Gastrocnemius medialis (tissue), 4 donors: ENCODE data around the gene NRCAM. TPM values are rescaled to one million over a fixed set of nuclear protein-coding genes. Genes with fewer than 3 reads are reported as not detected.

Experiments used
- ATAC-seq, 2 donors: fragments of 150-250 bp; one replicate each; pipeline ENCODE4 v1.9.1; 2016
- DNase-seq, 2 donors: peaks; one replicate each; pipeline ENCODE4 v3.0.0-alpha.2; 2019
- H3K27ac ChIP-seq, 4 donors: fragments of 200-600 bp; sonication (generic); 1 replicate in 1 of 4; 2 replicates in 3 of 4; pipeline ENCODE4 v1.5.1; 2016 to 2018; ENCODE audit warnings: mild to moderate bottlenecking in 2 of 4, moderate library complexity in 1 of 4
- H3K27me3 ChIP-seq, 3 donors: fragments of 200-600 bp; sonication (generic) in 2 of 3; 1 replicate in 1 of 3; 2 replicates in 2 of 3; pipeline versions ENCODE4 v1.5.1 to v1.6.0; 2016 to 2019; ENCODE audit warnings: mild to moderate bottlenecking in 1 of 3, moderate library complexity in 1 of 3
- H3K36me3 ChIP-seq, 2 donors: fragments of 200-600 bp; sonication (generic) in 1 of 2; one replicate each; pipeline ENCODE4 v1.5.1; 2017 to 2018
- H3K4me1 ChIP-seq, 2 donors: fragments of 200-600 bp; sonication (generic) in 1 of 2; one replicate each; pipeline ENCODE4 v1.5.1; 2016 to 2017; ENCODE audit warnings: mild to moderate bottlenecking in 2 of 2
- H3K4me3 ChIP-seq, 4 donors: fragments of 200-600 bp; sonication (generic) in 3 of 4; 1 replicate in 1 of 4; 2 replicates in 3 of 4; pipeline ENCODE4 v1.5.1; 2016 to 2019; ENCODE audit warnings: mild to moderate bottlenecking in 2 of 4
- H3K9me3 ChIP-seq, 3 donors: fragments of 200-600 bp; sonication (generic) in 2 of 3; 1 replicate in 1 of 3; 2 replicates in 2 of 3; pipeline ENCODE4 v1.5.1; 2016 to 2019
- POLR2A ChIP-seq, 2 donors: fragments of 450-650 bp; IDR thresholded peaks; one replicate each; pipeline ENCODE4 v1.6.1; 2017; ENCODE audit warnings: antibody characterized with exemption in 2 of 2, mild to moderate bottlenecking in 2 of 2, moderate library complexity in 2 of 2
- in situ Hi-C, 4 donors: fragments of 200-750 bp; cut with MboI; loops; one replicate each; pipeline versions ENCODE4 v1.15.0 to v1.8.0; 2017; ENCODE audit warnings: low sequenced_read_pairs in 4 of 4
- intact Hi-C: fragments of 100-400 bp; cut with DNase I; formaldehyde crosslinking; loops from one replicate; pipeline ENCODE4 v1.15.1; 2023; ENCODE audit warnings: low total_unique reads
- total RNA-seq, 4 donors: library from RNA; depleted of rRNA; stranded (reverse); fragments of >200 nt; gene quantifications; one replicate each; pipeline versions ENCODE4 v1.1.0 to v1.2.3, GENCODE V29; 2016
- TF ChIP-seq, protein P1 (sequence below), 5 experiments: fragments of 450-650 bp in 3 of 5; fragments of 200-600 bp in 2 of 5; sonication (generic) in 2 of 5; IDR thresholded peaks in 4 of 5; conservative IDR thresholded peaks in 1 of 5; 1 replicate in 4 of 5; 2 replicates in 1 of 5; pipeline ENCODE4 v1.5.1; 2016 to 2019; ENCODE audit warnings: antibody characterized with exemption in 5 of 5, mild to moderate bottlenecking in 3 of 5, moderate library complexity in 3 of 5

Gene NRCAM
- total RNA-seq, 4 donors from 2014 or later: 0.18 to 0.31 (median 0.23) TPM; not detected in 1

- no peak overlapping the region for H3K4me3 ChIP-seq
- H3K27me3 ChIP-seq: no peaks in the 10 kb centered on the region
- H3K9me3 ChIP-seq: no peaks in the 10 kb centered on the region
- intact Hi-C loops: no loop called here
- no peak for ATAC-seq
- no peak for DNase-seq
- TF ChIP-seq POLR2A (IDR thresholded peaks at IDR 0.05): no peak
- TF ChIP-seq, protein P1, sequence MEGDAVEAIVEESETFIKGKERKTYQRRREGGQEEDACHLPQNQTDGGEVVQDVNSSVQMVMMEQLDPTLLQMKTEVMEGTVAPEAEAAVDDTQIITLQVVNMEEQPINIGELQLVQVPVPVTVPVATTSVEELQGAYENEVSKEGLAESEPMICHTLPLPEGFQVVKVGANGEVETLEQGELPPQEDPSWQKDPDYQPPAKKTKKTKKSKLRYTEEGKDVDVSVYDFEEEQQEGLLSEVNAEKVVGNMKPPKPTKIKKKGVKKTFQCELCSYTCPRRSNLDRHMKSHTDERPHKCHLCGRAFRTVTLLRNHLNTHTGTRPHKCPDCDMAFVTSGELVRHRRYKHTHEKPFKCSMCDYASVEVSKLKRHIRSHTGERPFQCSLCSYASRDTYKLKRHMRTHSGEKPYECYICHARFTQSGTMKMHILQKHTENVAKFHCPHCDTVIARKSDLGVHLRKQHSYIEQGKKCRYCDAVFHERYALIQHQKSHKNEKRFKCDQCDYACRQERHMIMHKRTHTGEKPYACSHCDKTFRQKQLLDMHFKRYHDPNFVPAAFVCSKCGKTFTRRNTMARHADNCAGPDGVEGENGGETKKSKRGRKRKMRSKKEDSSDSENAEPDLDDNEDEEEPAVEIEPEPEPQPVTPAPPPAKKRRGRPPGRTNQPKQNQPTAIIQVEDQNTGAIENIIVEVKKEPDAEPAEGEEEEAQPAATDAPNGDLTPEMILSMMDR (IDR thresholded peaks at IDR 0.05 in 4 of 5, conservative IDR thresholded peaks at IDR 0.05 in 1 of 5): no peak
- in situ Hi-C loops: no loop called here
- no peaks in the 10 kb centered on the region for H3K36me3 ChIP-seq
- H3K27ac ChIP-seq: no peak overlapping the region
- H3K4me1 ChIP-seq: no peaks in the 10 kb centered on the region
Observed at GRCh38 chr7:108286290-108286904, 169.8 kb downstream of the NRCAM start.

DNA sequence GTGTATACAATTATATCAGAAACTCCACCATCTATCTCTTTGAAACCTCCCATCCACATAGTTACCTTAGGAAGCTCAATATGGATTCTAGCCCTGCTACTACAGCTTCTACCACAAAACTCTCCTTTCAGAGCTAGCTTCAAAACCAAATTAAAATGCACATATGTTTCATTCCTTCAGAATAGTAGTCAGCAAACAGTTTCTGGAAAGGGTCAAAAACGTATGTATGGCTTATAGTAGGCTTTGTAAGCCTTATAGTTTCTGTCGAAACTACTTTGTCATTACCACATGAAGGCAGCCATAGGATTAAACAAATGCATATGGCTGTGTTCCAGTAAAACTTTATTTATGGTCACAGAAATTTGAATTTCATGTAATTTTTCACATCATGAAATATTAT, 170.5 kb downstream of the NRCAM start:
- H3K27me3 ChIP-seq: no peaks in the 10 kb centered on the region
- intact Hi-C loops: no loop called here
- no peak for ATAC-seq
- no peaks in the 10 kb centered on the region for H3K9me3 ChIP-seq
- in situ Hi-C loops: no loop called here
- no peaks in the 10 kb centered on the region for H3K4me1 ChIP-seq
- no peak overlapping the region for H3K4me3 ChIP-seq
- H3K36me3 ChIP-seq: no peaks in the 10 kb centered on the region
- no peak for DNase-seq
- no peak overlapping the region for H3K27ac ChIP-seq
- TF ChIP-seq, protein P1 (IDR thresholded peaks at IDR 0.05 in 4 of 5, conservative IDR thresholded peaks at IDR 0.05 in 1 of 5): no peak
- TF ChIP-seq POLR2A (IDR thresholded peaks at IDR 0.05): no peak

DNA sequence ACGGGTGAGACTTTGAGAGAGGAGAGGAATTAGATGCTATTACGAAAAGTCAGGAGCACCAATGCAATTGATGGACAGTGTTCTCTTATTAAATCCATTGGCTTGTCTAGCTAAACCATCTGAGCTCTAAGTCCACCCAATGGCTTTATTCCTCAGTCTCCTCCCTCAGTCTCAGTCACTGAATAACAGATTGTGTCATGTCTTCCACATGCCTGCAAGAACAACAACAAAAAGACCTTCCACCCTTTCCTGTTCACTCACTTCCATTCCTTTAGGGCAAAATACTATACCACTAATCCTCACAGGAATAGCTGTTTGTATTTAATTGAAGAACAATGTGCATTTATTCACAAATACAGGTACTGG, 171.2 kb downstream of the NRCAM start:
- Histone ChIP-seq H3K27ac (no peak overlapping the region), H3K4me1 (no peaks in the 10 kb centered on the region), H3K9me3 (no peaks in the 10 kb centered on the region), H3K4me3 (no peak overlapping the region), H3K36me3 (no peaks in the 10 kb centered on the region), H3K27me3 (no peaks in the 10 kb centered on the region)
- TF ChIP-seq, protein P1 (IDR thresholded peaks at IDR 0.05 in 4 of 5, conservative IDR thresholded peaks at IDR 0.05 in 1 of 5): no peak
- TF ChIP-seq POLR2A (IDR thresholded peaks at IDR 0.05): no peak
- in situ Hi-C loops (no loop called here), intact Hi-C loops (no loop called here)
- no peak for DNase-seq
- no peak for ATAC-seq

- DNase-seq: no peak
Observed at GRCh38 chr7:108284349-108285002, 171.8 kb downstream of the NRCAM start.

More at GRCh38 chr7:108284349-108285002, 171.8 kb downstream of the NRCAM start:
- in situ Hi-C loops: no loop called here
- H3K27me3 ChIP-seq: no peaks in the 10 kb centered on the region
- H3K36me3 ChIP-seq: no peaks in the 10 kb centered on the region
- no peak overlapping the region for H3K4me3 ChIP-seq
- TF ChIP-seq POLR2A (IDR thresholded peaks at IDR 0.05): no peak
- TF ChIP-seq, protein P1 (IDR thresholded peaks at IDR 0.05 in 4 of 5, conservative IDR thresholded peaks at IDR 0.05 in 1 of 5): no peak
- intact Hi-C loops: no loop called here
- ATAC-seq: no peak
- H3K9me3 ChIP-seq: no peaks in the 10 kb centered on the region
- no peak overlapping the region for H3K27ac ChIP-seq
- H3K4me1 ChIP-seq: no peaks in the 10 kb centered on the region
